IMR-90 (cell line): Measurements from ENCODE around the gene ROBO2. TPM values are rescaled to one million over a fixed set of nuclear protein-coding genes. Genes with fewer than 3 reads are reported as not detected.

ENCODE experiments used
- ATAC-seq: fragments of 200-7000 bp; cut with Tn5 transposase; 2 replicates; pipeline ENCODE4 v1.9.1; 2020; ENCODE audit warnings: low read depth, mild to moderate bottlenecking, moderate library complexity
- BruUV-seq: library from RNA; stranded (reverse); fragments of 400-500 nt; replicated peaks from 2 replicates; lab custom pipeline; 2021; lab: Mats Ljungman, UMichigan
- CTCF ChIA-PET: fragments of 300-600 bp; formaldehyde crosslinking; extraction: SDS; loops from one replicate; lab custom pipeline; 2021; ENCODE audit warnings: antibody characterized with exemption; lab: Yijun Ruan, JAX
- POLR2A ChIA-PET: fragments of 300-600 bp; sonication (Branson Sonifier 250); formaldehyde crosslinking; loops from one replicate; lab custom pipeline; 2022; ENCODE audit warnings: antibody characterized with exemption; ENCODE audit not compliant: unreplicated experiment; lab: Charles Lee
- DNase-seq: peaks from one replicate; pipeline ENCODE4 v3.0.0; 2013
- H2AFZ ChIP-seq: replicated peaks from 2 replicates; pipeline ENCODE3; 2013; ENCODE audit warnings: low read length, mild to moderate bottlenecking; ENCODE audit not compliant: poor library complexity
- H2AK5ac ChIP-seq: 2 replicates; pipeline ENCODE4 v1.6.1; 2013; ENCODE audit warnings: low read depth, low read length, inconsistent platforms
- H2AK9ac ChIP-seq: replicated peaks from 2 replicates; pipeline ENCODE3; 2013; ENCODE audit warnings: mild to moderate bottlenecking, low read depth, low read length, moderate library complexity; ENCODE audit not compliant: poor library complexity
- H2BK120ac ChIP-seq: 2 replicates; pipeline ENCODE4 v1.6.1; 2013; ENCODE audit warnings: low read depth, low read length, inconsistent platforms
- H2BK15ac ChIP-seq: 3 replicates; pipeline ENCODE4 v1.6.1; 2013; ENCODE audit warnings: low read depth, low read length, inconsistent platforms
- H2BK20ac ChIP-seq: 2 replicates; pipeline ENCODE4 v1.6.1; 2013; ENCODE audit warnings: low read depth, mild to moderate bottlenecking, inconsistent platforms, low read length, moderate library complexity
- H2BK5ac ChIP-seq: 2 replicates; pipeline ENCODE4 v1.6.1; 2013; ENCODE audit warnings: mild to moderate bottlenecking, low read depth, low read length, inconsistent platforms; ENCODE audit not compliant: poor library complexity, severe bottlenecking
- H3K14ac ChIP-seq: replicated peaks from 2 replicates; pipeline ENCODE4 v1.6.1; 2013; ENCODE audit warnings: low read depth, low read length, inconsistent platforms
- H3K18ac ChIP-seq: 2 replicates; pipeline ENCODE4 v1.6.1; 2013; ENCODE audit warnings: low read depth, low read length, control low read depth
- H3K23ac ChIP-seq: 2 replicates; pipeline ENCODE4 v1.6.1; 2013; ENCODE audit warnings: low read depth, low read length, inconsistent platforms
- H3K27ac ChIP-seq: 2 replicates; pipeline ENCODE4 v1.5.1; 2013; ENCODE audit warnings: mild to moderate bottlenecking, control low read depth, low read length; ENCODE audit not compliant: insufficient read depth
- H3K27me3 ChIP-seq: 2 replicates; pipeline ENCODE4 v1.6.1; 2013; ENCODE audit warnings: low read length; ENCODE audit not compliant: control insufficient read depth, insufficient read depth
- H3K36me3 ChIP-seq: 2 replicates; pipeline ENCODE4 v1.6.1; 2013; ENCODE audit warnings: low read length, mixed read lengths; ENCODE audit not compliant: control insufficient read depth, insufficient read depth
- H3K4ac ChIP-seq: 2 replicates; pipeline ENCODE4 v1.6.1; 2013; ENCODE audit warnings: low read depth, low read length, inconsistent platforms
- H3K4me1 ChIP-seq: 2 replicates; pipeline ENCODE4 v1.6.1; 2013; ENCODE audit warnings: low read length, mixed read lengths; ENCODE audit not compliant: control insufficient read depth, insufficient read depth
- H3K4me2 ChIP-seq: 2 replicates; pipeline ENCODE4 v1.6.1; 2013; ENCODE audit warnings: low read depth, mild to moderate bottlenecking, control low read depth, low read length, moderate library complexity
- H3K4me3 ChIP-seq: 2 replicates; pipeline ENCODE4 v1.5.1; 2013; ENCODE audit warnings: low read depth, mild to moderate bottlenecking, control low read depth, low read length, moderate library complexity; ENCODE audit not compliant: insufficient read depth
- H3K56ac ChIP-seq: 2 replicates; pipeline ENCODE4 v1.6.1; 2013; ENCODE audit warnings: low read length, inconsistent platforms; ENCODE audit not compliant: insufficient read depth; ENCODE audit errors: extremely low read depth
- H3K79me1 ChIP-seq, 2 experiments: 2 replicates each; pipeline ENCODE4 v1.6.1; 2013; ENCODE audit warnings: low read length in 2 of 2, inconsistent platforms in 1 of 2, low read depth in 1 of 2
- H3K9ac ChIP-seq: 2 replicates; pipeline ENCODE4 v1.6.1; 2013; ENCODE audit warnings: low read depth, low read length, control low read depth
- H3K9me1 ChIP-seq: 2 replicates; pipeline ENCODE4 v1.6.1; 2013; ENCODE audit warnings: low read length, inconsistent platforms; ENCODE audit not compliant: insufficient read depth
- H3K9me3 ChIP-seq: 2 replicates; pipeline ENCODE4 v1.6.1; 2013; ENCODE audit warnings: low read length; ENCODE audit not compliant: control insufficient read depth, insufficient read depth
- H4K20me1 ChIP-seq: 2 replicates; pipeline ENCODE4 v1.6.1; 2013; ENCODE audit warnings: low read length, inconsistent platforms; ENCODE audit not compliant: insufficient read depth
- H4K5ac ChIP-seq: 2 replicates; pipeline ENCODE4 v1.6.1; 2013; ENCODE audit warnings: mild to moderate bottlenecking, low read depth, low read length, control low read depth
- H4K8ac ChIP-seq, 2 experiments: 2 replicates each; pipeline ENCODE4 v1.6.1; 2013; ENCODE audit warnings: low read depth in 2 of 2, low read length in 2 of 2, control low read depth in 1 of 2, inconsistent platforms in 1 of 2
- H4K91ac ChIP-seq: 2 replicates; pipeline ENCODE4 v1.6.1; 2013; ENCODE audit warnings: low read depth, low read length, inconsistent platforms; ENCODE audit not compliant: insufficient read depth
- BHLHE40 ChIP-seq: fragments of 150-350 bp; IDR thresholded peaks from 2 replicates; pipeline ENCODE4 v1.6.1; 2016; ENCODE audit warnings: mild to moderate bottlenecking, low read depth, low read length
- CEBPB ChIP-seq: IDR thresholded peaks from 2 replicates; pipeline ENCODE4 v1.6.1; 2012; ENCODE audit warnings: low read depth, low read length, improper control_type of control experiment
- CHD1 ChIP-seq: IDR thresholded peaks from 2 replicates; pipeline ENCODE4 v1.6.1; 2012; ENCODE audit warnings: low read depth, low read length, improper control_type of control experiment
- FOS ChIP-seq: fragments of 150-350 bp; IDR thresholded peaks from 2 replicates; pipeline ENCODE4 v1.6.1; 2016; ENCODE audit warnings: low read depth, low read length
- MAFK ChIP-seq: IDR thresholded peaks from 2 replicates; pipeline ENCODE4 v1.6.1; 2012; ENCODE audit warnings: low read depth, low read length, improper control_type of control experiment
- MAZ ChIP-seq: IDR thresholded peaks from 2 replicates; pipeline ENCODE4 v1.6.1; 2012; ENCODE audit warnings: low read depth, mild to moderate bottlenecking, low read length, improper control_type of control experiment, moderate library complexity, borderline replicate concordance
- MXI1 ChIP-seq: IDR thresholded peaks from 2 replicates; pipeline ENCODE4 v1.6.1; 2012; ENCODE audit warnings: low read depth, mild to moderate bottlenecking, low read length, moderate library complexity, borderline replicate concordance
- NFE2L2 ChIP-seq: fragments of 150-350 bp; IDR thresholded peaks from 2 replicates; pipeline ENCODE4 v1.6.1; 2016; ENCODE audit warnings: low read depth, mild to moderate bottlenecking, low read length
- POLR2A ChIP-seq: IDR thresholded peaks from 2 replicates; pipeline ENCODE4 v1.6.1; 2012; ENCODE audit warnings: mild to moderate bottlenecking, low read depth, low read length
- RAD21 ChIP-seq: IDR thresholded peaks from 2 replicates; pipeline ENCODE4 v1.6.1; 2012; ENCODE audit warnings: low read length, improper control_type of control experiment
- RCOR1 ChIP-seq: IDR thresholded peaks from 2 replicates; pipeline ENCODE4 v1.6.1; 2012; ENCODE audit warnings: mild to moderate bottlenecking, low read length, improper control_type of control experiment; ENCODE audit not compliant: insufficient replicate concordance
- RFX5 ChIP-seq: IDR thresholded peaks from 2 replicates; pipeline ENCODE4 v1.8.0; 2012; ENCODE audit warnings: low read depth, mild to moderate bottlenecking, low read length, moderate library complexity
- SMC3 ChIP-seq: fragments of 150-350 bp; IDR thresholded peaks from 2 replicates; pipeline ENCODE4 v1.6.1; 2016; ENCODE audit warnings: low read depth, mild to moderate bottlenecking, antibody characterized with exemption, low read length, moderate library complexity
- WGBS, 2 experiments: methylation state at CpG; one replicate each; pipeline versions ENCODE4 v1.1.5 to v1.1.7; 2013; ENCODE audit warnings: missing lambda C conversion rate in 2 of 2; ENCODE audit not compliant: insufficient read length in 1 of 2; ENCODE audit errors: extremely low coverage in 2 of 2; 5-methylcytosine and 5-hydroxymethylcytosine counted together
- dilution Hi-C: fragments of 300-500 bp; cut with HindIII; formaldehyde crosslinking; loops from one replicate; pipeline ENCODE4 v1.14.3; 2018; ENCODE audit warnings: low sequenced_read_pairs; ENCODE audit not compliant: unreplicated experiment
- in situ Hi-C: fragments of 300-500 bp; cut with MboI; formaldehyde crosslinking; loops from 3 replicates; pipeline ENCODE4 v1.14.3; 2019; ENCODE audit warnings: low sequenced_read_pairs, inconsistent platforms, mixed read lengths
- intact Hi-C: fragments of 100-400 bp; cut with micrococcal nuclease; formaldehyde crosslinking; loops from 2 replicates; pipeline ENCODE4 v1.10.0; 2022
- polyA plus RNA-seq, 3 experiments: library from polyadenylated mRNA; depleted of rRNA; stranded (reverse); fragments of >200 nt; gene quantifications; 2 replicates each; pipeline ENCODE4 v1.2.3, GENCODE V29; 2012; ENCODE audit warnings: low replicate concordance in 1 of 3
- total RNA-seq: library from RNA; depleted of rRNA; stranded (reverse); fragments of >200 nt; gene quantifications from 2 replicates; pipeline ENCODE4 v1.2.3, GENCODE V29; 2012
- TF ChIP-seq, protein P1 (sequence below): fragments of 150-350 bp; IDR thresholded peaks from 2 replicates; pipeline ENCODE4 v1.6.1; 2017; ENCODE audit warnings: mild to moderate bottlenecking, antibody characterized with exemption, low read length, low read depth

The ROBO2 gene
- total and polyA plus RNA-seq, 2 of the 4 experiments (the other 2 are of a cell fraction) = 9.3 to 14.5 TPM

DNA sequence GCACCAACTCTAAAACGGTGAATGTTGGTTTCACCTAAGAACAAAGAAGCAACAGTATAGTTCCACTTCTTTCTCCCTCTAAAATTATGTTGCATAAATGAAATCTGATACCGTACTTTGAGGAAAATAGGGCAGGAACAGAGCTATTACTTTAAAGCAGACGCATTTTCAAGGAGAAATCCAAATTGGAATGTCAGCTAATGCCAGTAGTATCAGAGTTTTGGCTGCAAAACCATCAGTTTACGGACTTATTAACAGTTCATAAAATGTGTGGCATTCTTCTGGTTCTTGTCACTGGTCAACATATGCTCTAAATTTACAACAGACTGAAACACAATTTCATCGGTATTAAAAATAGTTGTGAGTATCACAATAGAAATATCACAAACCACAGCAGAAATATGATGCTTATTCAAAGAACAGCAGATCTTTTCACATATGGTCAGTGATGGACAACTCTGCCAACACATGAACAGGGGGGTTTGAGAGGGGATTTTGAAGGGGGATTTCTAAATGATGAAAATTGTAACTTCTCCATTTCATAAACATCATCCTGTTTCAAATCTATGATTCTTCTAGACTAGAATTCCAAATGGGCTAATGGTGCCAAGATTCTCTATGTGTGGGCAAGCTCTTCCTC is 38.7 kb upstream of the ROBO2 start:
- Histone ChIP-seq H3K4ac (no peak overlapping the region), H3K14ac (no peak overlapping the region), H2AFZ (no peak overlapping the region), H3K36me3 (no peaks in the 10 kb centered on the region), H3K27ac (no peak overlapping the region), H3K9me3 (no peaks in the 10 kb centered on the region), H4K8ac (no peak overlapping the region), H3K18ac (no peak overlapping the region), H2BK120ac (no peak overlapping the region), H3K27me3 (no peaks in the 10 kb centered on the region), H2BK20ac (no peak overlapping the region), H4K20me1 (no peaks in the 10 kb centered on the region), H2BK5ac (no peak overlapping the region), H4K5ac (no peak overlapping the region), H2AK9ac (no peak overlapping the region), H3K9me1 (no peaks in the 10 kb centered on the region), H4K91ac (no peak overlapping the region), H3K56ac (no peak overlapping the region), H2AK5ac (no peak overlapping the region), H3K23ac (no peak overlapping the region), H3K9ac (no peak overlapping the region), H3K79me1 (no peaks in the 10 kb centered on the region), H3K4me2 (no peak overlapping the region), H2BK15ac (no peak overlapping the region), H3K4me1 (no peaks in the 10 kb centered on the region), H3K4me3 (no peak overlapping the region)
- DNase-seq (no peak), ATAC-seq (no peak)
- in situ Hi-C loops (no loop called here), dilution Hi-C loops (no loop called here), intact Hi-C loops (no loop called here)
- ChIA-PET CTCF (no interaction called here), POLR2A (no interaction called here)
- BruUV-seq = no TSS peak
- 67% methylated on average over 1 of the region's 5 CpGs; no CpG with 5 or more reads in 1 of the 2 experiments for WGBS, 2 experiments
- TF ChIP-seq RFX5 (no peak), MXI1 (no peak), POLR2A (no peak), BHLHE40 (no peak), FOS (no peak), NFE2L2 (no peak), RCOR1 (no peak), CEBPB (no peak), SMC3 (no peak), RAD21 (no peak), CHD1 (no peak), MAFK (no peak), MAZ (no peak)
- TF ChIP-seq, protein P1, sequence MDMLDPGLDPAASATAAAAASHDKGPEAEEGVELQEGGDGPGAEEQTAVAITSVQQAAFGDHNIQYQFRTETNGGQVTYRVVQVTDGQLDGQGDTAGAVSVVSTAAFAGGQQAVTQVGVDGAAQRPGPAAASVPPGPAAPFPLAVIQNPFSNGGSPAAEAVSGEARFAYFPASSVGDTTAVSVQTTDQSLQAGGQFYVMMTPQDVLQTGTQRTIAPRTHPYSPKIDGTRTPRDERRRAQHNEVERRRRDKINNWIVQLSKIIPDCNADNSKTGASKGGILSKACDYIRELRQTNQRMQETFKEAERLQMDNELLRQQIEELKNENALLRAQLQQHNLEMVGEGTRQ = no peak
